ENCODE data around the gene HSF2BP.

GRCh38 chr21:43574741-43575472 is 84.4 kb downstream of the HSF2BP start:
- no peak for TF ChIP-seq CTCF (IDR thresholded peaks at IDR 0.05)
- TF ChIP-seq POLR2A (IDR thresholded peaks at IDR 0.05; ENCODE audit: low read depth): no peak
- peak; percentile 56 to 79 for TF ChIP-seq POLR2AphosphoS5 (IDR thresholded peaks at IDR 0.05)
- TF ChIP-seq EP300 (IDR thresholded peaks at IDR 0.05): no peak
